Esophagus squamous epithelium (tissue), 5 donors: Measurements from ENCODE around the gene LRBA. TPM values are rescaled to one million over a fixed set of nuclear protein-coding genes. Genes with fewer than 3 reads are reported as not detected.

Experiments
- DNase-seq: peaks from one replicate; lab custom pipeline; 2025; lab: John Stamatoyannopoulos, UW
- H3K27ac ChIP-seq, 4 donors: fragments of 200-600 bp; sonication (generic); one replicate each; pipeline ENCODE4 v1.5.1; 2016 to 2019; ENCODE audit warnings: mild to moderate bottlenecking in 1 of 4
- H3K27me3 ChIP-seq, 4 donors: fragments of 200-600 bp; sonication (generic); 1 replicate in 3 of 4; 2 replicates in 1 of 4; pipeline versions ENCODE4 v1.5.1 to v1.6.0; 2017 to 2021; ENCODE audit warnings: antibody characterized with exemption in 1 of 4
- H3K36me3 ChIP-seq, 3 donors: fragments of 200-600 bp; sonication (generic); one replicate each; pipeline ENCODE4 v1.5.1; 2016 to 2019
- H3K4me1 ChIP-seq, 3 donors: fragments of 200-600 bp; sonication (generic); one replicate each; pipeline ENCODE4 v1.5.1; 2017 to 2019
- H3K4me3 ChIP-seq, 4 donors: fragments of 200-600 bp; sonication (generic); 1 replicate in 3 of 4; 2 replicates in 1 of 4; pipeline ENCODE4 v1.5.1; 2016 to 2019; ENCODE audit warnings: mild to moderate bottlenecking in 2 of 4, moderate library complexity in 1 of 4
- H3K9me3 ChIP-seq, 3 donors: fragments of 200-600 bp; sonication (generic); one replicate each; pipeline ENCODE4 v1.5.1; 2016 to 2019
- POLR2A ChIP-seq, 4 donors: fragments of 450-650 bp; IDR thresholded peaks; one replicate each; pipeline ENCODE4 v1.6.1; 2017; ENCODE audit warnings: antibody characterized with exemption in 4 of 4, mild to moderate bottlenecking in 4 of 4, moderate library complexity in 3 of 4
- WGBS, 2 donors: methylation state at CpG; one replicate each; pipeline ENCODE4 v1.1.5; 2018; 5-methylcytosine and 5-hydroxymethylcytosine counted together
- intact Hi-C: fragments of 100-400 bp; cut with DNase I; formaldehyde crosslinking; loops from one replicate; pipeline ENCODE4 v1.15.0; 2022
- total RNA-seq, 4 donors: library from RNA; depleted of rRNA; stranded (reverse); fragments of >200 nt; gene quantifications; one replicate each; pipeline ENCODE4 v1.1.0, GENCODE V29; 2016
- TF ChIP-seq, protein P1 (sequence below), 6 experiments: fragments of 450-650 bp in 4 of 6; fragments of 200-600 bp in 2 of 6; sonication (generic) in 2 of 6; IDR thresholded peaks; one replicate each; pipeline ENCODE4 v1.5.1; 2016 to 2019; ENCODE audit warnings: antibody characterized with exemption in 6 of 6, mild to moderate bottlenecking in 4 of 6, moderate library complexity in 4 of 6
- donor health status: DM: yes; HTN: yes; CAD: no.

LRBA gene
- total RNA-seq, 4 donors from 2014 or later: 54.7 to 91.8 (median 66.2) TPM

DNA sequence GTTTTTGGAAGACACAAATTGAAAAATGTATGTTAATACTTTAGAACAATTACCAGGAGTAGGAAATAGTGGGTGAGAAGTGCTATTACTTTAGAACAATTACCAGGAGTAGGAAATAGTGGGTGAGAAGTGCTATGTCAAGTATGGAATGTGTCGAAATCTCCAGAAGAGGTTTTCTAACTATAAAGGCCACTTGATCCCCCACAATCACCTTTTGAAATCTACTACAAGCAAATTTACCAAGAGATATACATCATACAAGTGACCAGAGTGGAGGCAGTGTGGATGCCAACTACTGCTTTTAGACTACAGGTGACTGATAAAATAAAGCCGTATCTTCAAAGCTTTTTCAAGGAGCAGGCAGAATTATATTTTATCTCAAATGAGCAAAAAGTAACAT is 390.1 kb downstream of the LRBA start:
- no peaks in the 10 kb centered on the region for H3K27me3 ChIP-seq
- H3K27ac ChIP-seq: no peak overlapping the region
- TF ChIP-seq POLR2A (IDR thresholded peaks at IDR 0.05): no peak
- TF ChIP-seq, protein P1, sequence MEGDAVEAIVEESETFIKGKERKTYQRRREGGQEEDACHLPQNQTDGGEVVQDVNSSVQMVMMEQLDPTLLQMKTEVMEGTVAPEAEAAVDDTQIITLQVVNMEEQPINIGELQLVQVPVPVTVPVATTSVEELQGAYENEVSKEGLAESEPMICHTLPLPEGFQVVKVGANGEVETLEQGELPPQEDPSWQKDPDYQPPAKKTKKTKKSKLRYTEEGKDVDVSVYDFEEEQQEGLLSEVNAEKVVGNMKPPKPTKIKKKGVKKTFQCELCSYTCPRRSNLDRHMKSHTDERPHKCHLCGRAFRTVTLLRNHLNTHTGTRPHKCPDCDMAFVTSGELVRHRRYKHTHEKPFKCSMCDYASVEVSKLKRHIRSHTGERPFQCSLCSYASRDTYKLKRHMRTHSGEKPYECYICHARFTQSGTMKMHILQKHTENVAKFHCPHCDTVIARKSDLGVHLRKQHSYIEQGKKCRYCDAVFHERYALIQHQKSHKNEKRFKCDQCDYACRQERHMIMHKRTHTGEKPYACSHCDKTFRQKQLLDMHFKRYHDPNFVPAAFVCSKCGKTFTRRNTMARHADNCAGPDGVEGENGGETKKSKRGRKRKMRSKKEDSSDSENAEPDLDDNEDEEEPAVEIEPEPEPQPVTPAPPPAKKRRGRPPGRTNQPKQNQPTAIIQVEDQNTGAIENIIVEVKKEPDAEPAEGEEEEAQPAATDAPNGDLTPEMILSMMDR (IDR thresholded peaks at IDR 0.05): no peak
- H3K36me3 ChIP-seq: no peaks in the 10 kb centered on the region
- intact Hi-C loops: no loop called here
- no peak overlapping the region for H3K4me3 ChIP-seq
- H3K9me3 ChIP-seq: no peaks in the 10 kb centered on the region
- WGBS, 2 donors: 92 to 95% methylated on average over 2 of the region's 2 CpGs
- no peaks in the 10 kb centered on the region for H3K4me1 ChIP-seq
- DNase-seq: no peak

DNA sequence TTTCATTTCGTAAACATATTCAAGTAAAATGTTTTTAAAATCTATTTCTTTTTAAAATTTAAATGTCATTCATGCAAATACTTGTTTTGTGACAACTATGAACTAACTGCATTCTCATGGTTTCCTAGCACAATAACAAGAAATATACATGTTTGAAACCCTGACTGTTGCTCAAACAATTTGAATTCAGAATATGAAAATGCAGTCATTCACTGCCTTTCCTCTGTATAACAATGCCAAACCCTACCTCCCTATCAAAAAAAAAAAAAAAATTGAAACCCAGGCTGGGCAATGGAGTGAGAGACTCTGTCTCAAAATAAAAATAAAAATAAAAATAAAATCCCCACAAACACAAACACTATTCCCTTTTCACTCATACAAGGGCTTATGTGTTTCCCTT is 391.0 kb downstream of the LRBA start:
- Histone ChIP-seq H3K4me3 (no peak overlapping the region), H3K4me1 (no peaks in the 10 kb centered on the region), H3K36me3 (no peaks in the 10 kb centered on the region), H3K9me3 (no peaks in the 10 kb centered on the region), H3K27me3 (no peaks in the 10 kb centered on the region), H3K27ac (no peak overlapping the region)
- no peak for DNase-seq
- 96% methylated on average over 1 of the region's 1 CpG for WGBS, 2 donors
- TF ChIP-seq, protein P1 (IDR thresholded peaks at IDR 0.05): no peak
- TF ChIP-seq POLR2A (IDR thresholded peaks at IDR 0.05): no peak
- intact Hi-C loops: no loop called here

DNA sequence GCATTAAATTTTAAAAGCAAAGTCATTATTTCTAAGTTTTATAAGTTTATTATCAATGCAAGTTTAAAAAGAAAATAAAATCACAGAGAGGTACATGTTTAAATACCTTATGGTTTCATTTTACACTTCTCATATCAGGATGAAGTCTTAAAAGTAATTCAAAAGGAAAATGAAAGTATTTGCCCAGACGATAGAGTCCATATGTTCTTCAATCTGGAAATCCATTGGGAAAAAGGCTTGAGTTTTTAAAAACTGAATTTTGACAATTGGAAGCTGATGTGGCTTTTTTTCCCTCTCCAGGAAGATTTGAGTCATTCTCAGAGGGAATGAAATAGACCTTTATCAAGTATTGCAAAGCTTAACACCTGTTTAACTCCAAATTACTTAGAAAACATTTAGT is 396.0 kb downstream of the LRBA start:
- no peaks in the 10 kb centered on the region for H3K4me1 ChIP-seq
- no peak for DNase-seq
- no peak for TF ChIP-seq POLR2A (IDR thresholded peaks at IDR 0.05)
- TF ChIP-seq, protein P1 (IDR thresholded peaks at IDR 0.05): no peak
- H3K27ac ChIP-seq: no peak overlapping the region
- no peaks in the 10 kb centered on the region for H3K27me3 ChIP-seq
- no peak overlapping the region for H3K4me3 ChIP-seq
- no peaks in the 10 kb centered on the region for H3K9me3 ChIP-seq
- intact Hi-C loops: no loop called here
- WGBS, 2 donors: 18 to 40% methylated on average over 1 of the region's 1 CpG
- peaks cover 0 to 8% (median 0%) of the 10 kb centered on the region in 3 donors for H3K36me3 ChIP-seq

DNA sequence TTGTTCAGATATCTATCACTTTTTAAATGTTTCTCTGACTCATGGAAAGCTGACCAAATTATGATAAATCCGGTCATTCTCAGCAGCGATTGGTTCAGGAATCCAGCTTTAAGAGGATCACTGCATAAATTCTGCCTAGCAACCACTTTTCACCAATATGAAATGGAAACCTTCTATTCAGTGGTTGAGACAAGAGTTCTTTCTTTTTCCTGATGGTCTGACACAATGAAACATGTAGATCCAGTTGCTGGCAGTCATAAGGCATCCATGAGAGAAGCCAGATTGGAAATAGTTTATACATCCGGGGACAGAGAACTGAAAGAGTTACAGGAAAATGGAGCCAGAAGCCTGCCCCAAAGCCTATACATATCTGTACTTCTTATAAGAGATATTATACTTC is 406.0 kb downstream of the LRBA start:
- Histone ChIP-seq H3K9me3 (no peaks in the 10 kb centered on the region), H3K27me3 (no peaks in the 10 kb centered on the region), H3K4me3 (no peak overlapping the region), H3K4me1 (no peaks in the 10 kb centered on the region), H3K36me3 (peaks cover 0 to 4% (median 0%) of the 10 kb centered on the region in 3 donors), H3K27ac (no peak overlapping the region)
- intact Hi-C loops: no loop called here
- WGBS, 2 donors: 89 to 92% methylated on average over 3 of the region's 3 CpGs
- no peak for DNase-seq
- TF ChIP-seq POLR2A (IDR thresholded peaks at IDR 0.05): no peak
- TF ChIP-seq, protein P1 (IDR thresholded peaks at IDR 0.05): no peak

DNA sequence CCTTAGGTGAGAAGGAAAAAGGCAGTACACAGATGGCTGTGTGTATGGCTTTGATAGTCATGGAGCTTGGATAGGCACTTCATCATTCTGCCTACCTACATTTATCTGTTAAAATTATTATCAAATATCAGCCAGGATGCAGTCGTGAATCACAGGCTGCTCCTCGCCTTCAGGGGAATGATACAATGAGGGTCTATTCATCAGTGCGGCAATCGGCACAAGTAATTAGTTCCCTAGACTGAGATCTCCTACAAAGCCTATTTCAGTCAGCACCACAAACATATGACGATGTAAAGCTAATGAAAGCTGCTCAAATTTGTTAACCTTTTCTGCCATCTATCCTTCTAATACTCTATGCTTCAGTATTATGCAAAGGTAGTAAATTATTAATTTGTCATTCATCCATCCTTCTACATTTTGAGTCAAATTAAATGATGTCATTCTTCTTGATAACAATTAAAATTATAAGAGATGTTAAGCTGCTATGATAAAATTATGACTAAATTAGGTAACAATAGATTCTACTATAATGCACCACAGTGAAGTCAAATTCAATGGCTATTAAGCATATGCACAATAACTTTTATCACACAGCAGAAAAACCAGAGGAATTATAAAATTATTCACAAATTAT is 414.2 kb downstream of the LRBA start:
- no peak overlapping the region for H3K4me3 ChIP-seq
- H3K9me3 ChIP-seq: no peaks in the 10 kb centered on the region
- 81 to 87% methylated on average over 5 of the region's 5 CpGs for WGBS, 2 donors
- H3K36me3 ChIP-seq: peaks cover 0 to 18% (median 0%) of the 10 kb centered on the region in 3 donors
- intact Hi-C loops: no loop called here
- no peak overlapping the region for H3K27ac ChIP-seq
- no peaks in the 10 kb centered on the region for H3K27me3 ChIP-seq
- DNase-seq: no peak
- TF ChIP-seq POLR2A (IDR thresholded peaks at IDR 0.05): no peak
- TF ChIP-seq, protein P1 (IDR thresholded peaks at IDR 0.05): no peak
- H3K4me1 ChIP-seq: no peaks in the 10 kb centered on the region
